Subcutaneous adipose tissue (tissue), 4 donors: ENCODE results near the gene BRD3. TPM values are rescaled to one million over a fixed set of nuclear protein-coding genes. Genes with fewer than 3 reads are reported as not detected.

Experiments used
- total RNA-seq, 4 donors: library from RNA; depleted of rRNA; stranded (reverse); fragments of >200 nt; gene quantifications; one replicate each; pipeline ENCODE4 v1.1.0, GENCODE V29; 2016
- TF ChIP-seq, protein P1 (sequence below): fragments of 450-650 bp; IDR thresholded peaks from one replicate; pipeline ENCODE4 v1.5.1; 2016; ENCODE audit warnings: low read depth, mild to moderate bottlenecking, control low read depth, antibody characterized with exemption, moderate library complexity

Gene BRD3
- 10 to 100 TPM; 18.7 to 67.4 (median 22.1) TPM for total RNA-seq

DNA sequence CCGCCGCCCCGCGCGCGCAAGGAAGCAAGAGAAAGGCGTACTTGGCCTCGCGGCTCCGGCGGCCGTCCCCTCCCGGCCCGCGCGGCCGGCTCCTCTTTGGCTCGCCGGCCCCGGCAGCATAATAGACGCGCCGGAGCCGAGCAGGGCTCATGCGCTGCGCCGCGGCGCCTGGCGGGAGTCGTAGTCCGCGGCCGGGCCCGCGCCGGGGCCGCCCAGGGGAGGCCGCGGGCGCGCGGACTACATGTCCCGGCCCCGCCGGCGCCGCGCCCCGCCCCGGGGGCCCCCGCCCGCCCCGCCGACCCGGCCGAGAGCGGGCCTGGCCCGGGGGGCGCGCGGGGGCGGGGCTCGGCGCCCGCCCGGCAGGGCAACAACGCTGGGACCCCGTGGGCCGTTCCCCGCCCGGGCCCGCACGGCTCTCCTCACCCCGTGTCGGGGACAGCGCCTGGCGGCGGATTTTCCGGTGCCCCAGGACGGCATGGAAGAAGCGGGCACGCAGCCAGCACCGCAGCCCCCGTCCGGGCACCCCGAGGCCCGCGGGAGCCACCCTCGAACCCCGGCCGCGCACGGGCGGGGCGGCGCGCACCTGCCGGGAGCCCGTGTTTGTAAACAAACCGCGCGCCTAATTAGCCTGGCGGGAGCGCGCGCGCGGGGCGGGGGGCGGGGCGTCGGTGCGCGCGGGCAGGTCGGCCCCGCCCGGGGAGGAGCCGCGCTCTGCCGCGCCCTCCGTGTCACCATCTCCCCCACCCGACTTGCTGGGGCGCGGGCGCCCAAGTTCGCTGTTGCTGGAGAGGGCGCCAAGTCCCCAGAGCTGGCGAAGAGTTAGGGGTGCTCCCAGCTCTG lies at the start of gene BRD3:
BRD3 (minus strand) TSS at position 123 of the 840 bp plus-strand sequence. CDS start 14,549 bp downstream, outside the sequence.
- TF ChIP-seq, protein P1, sequence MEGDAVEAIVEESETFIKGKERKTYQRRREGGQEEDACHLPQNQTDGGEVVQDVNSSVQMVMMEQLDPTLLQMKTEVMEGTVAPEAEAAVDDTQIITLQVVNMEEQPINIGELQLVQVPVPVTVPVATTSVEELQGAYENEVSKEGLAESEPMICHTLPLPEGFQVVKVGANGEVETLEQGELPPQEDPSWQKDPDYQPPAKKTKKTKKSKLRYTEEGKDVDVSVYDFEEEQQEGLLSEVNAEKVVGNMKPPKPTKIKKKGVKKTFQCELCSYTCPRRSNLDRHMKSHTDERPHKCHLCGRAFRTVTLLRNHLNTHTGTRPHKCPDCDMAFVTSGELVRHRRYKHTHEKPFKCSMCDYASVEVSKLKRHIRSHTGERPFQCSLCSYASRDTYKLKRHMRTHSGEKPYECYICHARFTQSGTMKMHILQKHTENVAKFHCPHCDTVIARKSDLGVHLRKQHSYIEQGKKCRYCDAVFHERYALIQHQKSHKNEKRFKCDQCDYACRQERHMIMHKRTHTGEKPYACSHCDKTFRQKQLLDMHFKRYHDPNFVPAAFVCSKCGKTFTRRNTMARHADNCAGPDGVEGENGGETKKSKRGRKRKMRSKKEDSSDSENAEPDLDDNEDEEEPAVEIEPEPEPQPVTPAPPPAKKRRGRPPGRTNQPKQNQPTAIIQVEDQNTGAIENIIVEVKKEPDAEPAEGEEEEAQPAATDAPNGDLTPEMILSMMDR: no peak

DNA sequence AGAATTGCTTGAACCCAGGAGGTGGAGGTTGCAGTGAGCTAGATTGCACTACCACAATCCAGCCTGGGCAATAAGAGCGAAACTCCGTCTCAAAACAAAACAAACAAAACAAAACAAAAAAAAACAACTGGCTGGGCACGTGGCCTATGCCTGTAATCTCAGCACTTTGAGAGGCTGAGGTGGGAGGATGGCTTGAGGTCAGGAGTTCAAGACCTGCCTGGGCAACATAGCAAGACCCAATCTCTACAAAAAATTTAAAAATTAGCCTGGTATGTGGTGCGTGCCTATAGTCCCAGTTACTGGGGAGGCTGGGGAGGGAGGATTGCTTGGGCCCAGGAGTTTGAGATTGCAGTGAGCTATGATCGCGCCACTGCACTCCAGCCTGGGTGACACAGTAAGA lies 44.7 kb upstream of the BRD3 start:
- TF ChIP-seq, protein P1: no peak

DNA sequence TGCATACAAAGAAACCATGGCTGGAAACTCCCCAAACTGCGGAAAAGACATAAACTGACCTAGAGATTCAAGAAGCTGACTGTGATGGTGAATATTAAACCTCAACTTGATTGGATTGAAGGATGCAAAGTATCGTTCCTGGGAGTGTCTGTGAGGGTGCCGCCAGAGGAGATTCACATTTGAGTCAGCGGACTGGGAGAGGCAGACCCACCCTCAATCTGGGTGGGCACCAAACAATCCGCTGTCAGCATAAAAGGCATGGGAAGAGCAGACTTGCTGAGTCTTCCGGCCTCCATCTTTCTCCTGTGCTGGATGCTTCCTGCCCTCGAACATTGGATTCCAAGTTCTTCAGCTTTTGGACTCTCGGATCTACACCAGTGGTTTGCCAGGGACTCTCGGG lies 43.2 kb upstream of the BRD3 start:
- TF ChIP-seq, protein P1: no peak

DNA sequence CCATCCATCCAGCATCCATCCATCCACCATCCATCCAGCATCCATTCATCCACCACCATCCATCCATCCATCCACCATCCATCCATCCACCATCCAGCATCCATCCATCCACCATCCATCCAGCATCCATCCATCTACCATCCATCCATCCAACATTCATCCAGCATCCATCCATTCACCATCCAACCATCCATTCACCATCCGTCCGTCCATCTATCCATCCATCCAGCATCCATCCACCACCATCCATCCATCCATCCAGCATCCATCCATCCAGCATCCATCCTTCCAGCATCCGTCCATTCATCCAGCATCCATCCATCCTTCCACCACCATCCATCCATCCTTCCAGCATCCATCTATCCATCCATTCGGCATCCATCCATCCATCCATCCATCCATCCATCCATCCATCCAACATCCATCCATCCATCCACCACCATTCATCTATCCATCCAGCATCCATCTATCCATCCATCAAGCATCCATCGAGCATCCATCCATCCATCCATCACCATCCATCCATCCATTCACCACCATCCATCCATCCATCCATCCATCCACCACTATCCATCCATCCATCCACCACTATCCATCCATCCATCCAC lies 35.7 kb upstream of the BRD3 start:
- TF ChIP-seq, protein P1: no peak

DNA sequence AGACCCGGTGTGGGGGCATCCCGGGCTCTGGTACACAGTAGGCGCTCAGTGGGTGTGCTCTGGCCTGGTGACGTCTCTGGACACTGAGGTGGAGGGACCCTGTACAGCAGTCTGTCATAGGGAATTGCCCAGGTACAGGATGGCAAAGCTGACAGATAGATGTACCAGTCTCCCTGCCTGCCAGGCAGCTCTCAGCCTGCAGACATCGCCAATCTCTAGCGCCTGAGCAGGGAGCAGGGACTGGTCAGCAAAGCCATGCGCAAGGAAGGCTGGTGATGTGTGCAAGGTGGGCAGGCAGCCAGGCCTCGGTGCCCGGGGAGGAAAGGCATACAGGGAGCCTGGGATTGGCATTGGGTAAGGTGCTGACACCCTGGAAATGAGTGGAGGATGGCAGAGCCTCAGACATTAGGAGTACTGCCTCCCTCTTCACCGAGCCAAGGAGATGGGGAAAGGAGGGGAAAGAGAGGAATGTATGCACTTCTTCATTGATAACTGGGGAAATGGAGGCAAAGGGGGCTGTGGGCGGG lies 33.9 kb upstream of the BRD3 start:
- TF ChIP-seq, protein P1: no peak

DNA sequence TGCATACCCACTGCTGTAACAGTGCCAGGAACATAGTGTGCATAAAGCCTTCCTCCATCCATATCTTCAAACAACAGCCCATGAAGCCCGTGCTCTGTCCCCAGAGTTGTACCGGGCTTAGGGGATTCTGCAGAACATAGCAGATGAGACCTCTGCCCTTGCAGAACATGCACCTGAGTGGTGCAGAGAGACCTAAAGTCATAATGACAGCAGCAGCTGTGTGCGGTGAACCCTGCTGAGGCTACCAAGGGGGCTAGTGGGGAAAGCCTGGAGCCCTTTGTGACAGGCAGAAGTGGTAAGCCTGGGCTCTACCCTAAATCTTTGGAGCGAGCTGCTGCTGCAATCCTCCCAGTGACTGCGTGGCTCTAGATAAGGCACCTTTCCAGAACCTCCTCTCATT lies 32.2 kb upstream of the BRD3 start:
- TF ChIP-seq, protein P1: no peak

DNA sequence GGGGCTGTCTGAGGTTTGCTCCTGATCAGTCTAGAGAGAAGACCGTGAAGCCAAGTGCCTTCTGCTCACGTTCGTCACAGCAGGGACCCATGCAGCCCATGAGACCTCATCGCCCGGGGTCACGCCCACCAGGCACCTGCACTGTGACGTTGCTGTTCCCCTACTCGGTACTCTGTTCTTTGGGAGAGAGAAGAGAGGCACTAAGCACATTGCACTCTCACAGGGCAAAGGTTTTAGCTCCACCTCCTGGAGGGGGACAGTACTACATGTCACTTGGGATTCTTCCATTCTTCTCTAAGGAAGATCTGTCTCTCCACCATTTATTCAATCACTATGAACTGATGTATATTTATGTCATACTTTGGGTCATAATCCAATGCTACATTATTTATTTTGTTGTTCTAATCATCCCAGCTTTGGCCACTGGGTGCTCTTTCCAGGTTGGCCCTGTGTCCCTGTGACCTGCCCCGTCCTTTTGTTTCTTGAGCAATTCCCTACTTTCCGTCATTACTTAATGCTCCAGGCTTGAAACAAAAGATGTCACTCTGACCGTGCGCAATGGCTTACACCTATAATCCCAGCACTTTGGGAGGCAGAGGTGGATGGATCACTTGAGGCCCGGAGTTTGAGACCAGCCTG lies 31.4 kb upstream of the BRD3 start:
- TF ChIP-seq, protein P1: no peak
